Fibroblast of skin of abdomen (primary cell): Measurements from ENCODE around the gene CLSTN2.

Source experiments
- DNase-seq: peaks from one replicate; pipeline ENCODE4 v3.0.0-alpha.2; 2013

CLSTN2 gene

GRCh38 chr3:139944256-139944910 lies 9.4 kb downstream of the CLSTN2 start:
- DNase-seq: no peak

GRCh38 chr3:139945386-139945785 lies 10.4 kb downstream of the CLSTN2 start:
- no peak for DNase-seq

GRCh38 chr3:139945942-139946341 lies 11.0 kb downstream of the CLSTN2 start:
- no peak for DNase-seq

GRCh38 chr3:139948467-139948866 lies 13.5 kb downstream of the CLSTN2 start:
- DNase-seq: no peak

- no peak for DNase-seq
Measured at GRCh38 chr3:139948898-139949297, 13.9 kb downstream of the CLSTN2 start.

GRCh38 chr3:139953131-139953910 lies 18.3 kb downstream of the CLSTN2 start:
- DNase-seq: no peak

GRCh38 chr3:139954146-139954860 lies 19.3 kb downstream of the CLSTN2 start:
- DNase-seq: no peak

GRCh38 chr3:139957844-139958243 lies 22.9 kb downstream of the CLSTN2 start:
- no peak for DNase-seq

- no peak for DNase-seq
Measured at GRCh38 chr3:139969386-139969785, 34.4 kb downstream of the CLSTN2 start.

GRCh38 chr3:139970526-139970925 lies 35.5 kb downstream of the CLSTN2 start:
- no peak for DNase-seq

- DNase-seq: no peak
Measured at GRCh38 chr3:139974809-139975425, 39.9 kb downstream of the CLSTN2 start.

- no peak for DNase-seq
Measured at GRCh38 chr3:139975594-139976365, 40.8 kb downstream of the CLSTN2 start.

GRCh38 chr3:139978966-139979365 lies 44.0 kb downstream of the CLSTN2 start:
- DNase-seq: no peak

GRCh38 chr3:139979991-139980390 lies 45.0 kb downstream of the CLSTN2 start:
- DNase-seq: no peak

- no peak for DNase-seq
Measured at GRCh38 chr3:139982404-139982803, 47.4 kb downstream of the CLSTN2 start.

GRCh38 chr3:139985576-139985975 lies 50.6 kb downstream of the CLSTN2 start:
- DNase-seq: no peak

GRCh38 chr3:139987908-139988307 lies 52.9 kb downstream of the CLSTN2 start:
- DNase-seq: no peak

GRCh38 chr3:139988472-139989156 lies 53.6 kb downstream of the CLSTN2 start:
- no peak for DNase-seq

GRCh38 chr3:139994891-139995290 lies 59.9 kb downstream of the CLSTN2 start:
- no peak for DNase-seq

GRCh38 chr3:140004271-140004670 lies 69.3 kb downstream of the CLSTN2 start:
- DNase-seq: no peak

GRCh38 chr3:140006331-140006730 lies 71.3 kb downstream of the CLSTN2 start:
- DNase-seq: no peak

GRCh38 chr3:140007081-140007480 lies 72.1 kb downstream of the CLSTN2 start:
- no peak for DNase-seq
